T-cell (primary cell): Measurements from ENCODE around the gene NEMP2. TPM values are rescaled to one million over a fixed set of nuclear protein-coding genes. Genes with fewer than 3 reads are reported as not detected.
A peak's percentile ranks its signal among the peaks of the same experiment; 100 is the strongest.

Experiments used
- ATAC-seq, 4 experiments: fragments of 200-7000 bp in 3 of 4; fragments of 150-1000 bp in 1 of 4; cut with Tn5 transposase; replicated peaks in 1 of 4; 1 replicate in 3 of 4; 2 replicates in 1 of 4; pipeline ENCODE4 v1.10.0; 2021; ENCODE audit warnings: moderate library complexity in 3 of 4, mild to moderate bottlenecking in 2 of 4, moderate number of reproducible peaks in 1 of 4
- CTCF ChIA-PET, 2 donors: fragments of 300-600 bp; sonication (Branson Sonifier 250); formaldehyde crosslinking; loops; one replicate each; lab custom pipeline; 2022; ENCODE audit warnings: antibody characterized with exemption in 2 of 2; lab: Charles Lee
- POLR2A ChIA-PET, 2 donors: fragments of 300-600 bp; sonication (Branson Sonifier 250); formaldehyde crosslinking; loops; one replicate each; lab custom pipeline; 2022; ENCODE audit warnings: antibody characterized with exemption in 2 of 2; lab: Charles Lee
- DNase-seq, 35 experiments: peaks; one replicate each; pipeline versions ENCODE4 v3.0.0 to v3.0.0-alpha.2; 2013 to 2023
- H3K27ac ChIP-seq: one replicate; pipeline ENCODE4 v1.5.1; 2013; ENCODE audit warnings: low read length
- H3K27me3 ChIP-seq, 2 experiments: replicated peaks in 1 of 2; 1 replicate in 1 of 2; 2 replicates in 1 of 2; pipeline versions ENCODE4 v1.6.1 to v1.7.0; 2013; ENCODE audit warnings: low read length in 1 of 2, mixed read lengths in 1 of 2; ENCODE audit not compliant: control insufficient read depth in 2 of 2, insufficient read depth in 2 of 2; ENCODE audit errors: extremely low read depth in 1 of 2
- H3K36me3 ChIP-seq, 2 donors: 1 replicate in 1 of 2; 2 replicates in 1 of 2; pipeline versions ENCODE4 v1.6.1 to v1.7.0; 2013; ENCODE audit warnings: low read length in 1 of 2; ENCODE audit not compliant: control insufficient read depth in 2 of 2, insufficient read depth in 1 of 2; ENCODE audit errors: extremely low read depth in 1 of 2
- H3K4me1 ChIP-seq, 2 experiments: 1 replicate in 1 of 2; 2 replicates in 1 of 2; pipeline versions ENCODE4 v1.6.1 to v1.7.0; 2013; ENCODE audit warnings: low read length in 2 of 2, mixed read lengths in 1 of 2; ENCODE audit not compliant: insufficient read depth in 2 of 2, control insufficient read depth in 1 of 2; ENCODE audit errors: extremely low read depth in 1 of 2
- H3K4me3 ChIP-seq, 2 donors: 1 replicate in 1 of 2; 2 replicates in 1 of 2; pipeline versions ENCODE4 v1.5.1 to v1.7.0; 2013; ENCODE audit warnings: mild to moderate bottlenecking in 2 of 2, low read length in 1 of 2, moderate library complexity in 1 of 2; ENCODE audit not compliant: control insufficient read depth in 1 of 2; ENCODE audit errors: extremely low read depth in 1 of 2
- H3K9me3 ChIP-seq: 2 replicates; pipeline ENCODE4 v1.7.0; 2013
- H3K27ac Mint-ChIP-seq, 2 donors: one replicate each; pipeline ENCODE4 v1.8.0; 2020 to 2021; ENCODE audit warnings: mild to moderate bottlenecking in 2 of 2, mixed read lengths in 2 of 2
- H3K27me3 Mint-ChIP-seq, 2 donors: one replicate each; pipeline ENCODE4 v1.8.0; 2021 to 2022; ENCODE audit warnings: mixed read lengths in 2 of 2
- H3K36me3 Mint-ChIP-seq: one replicate; pipeline ENCODE4 v1.8.0; 2021; ENCODE audit warnings: mixed read lengths
- H3K4me1 Mint-ChIP-seq, 3 donors: one replicate each; pipeline ENCODE4 v1.8.0; 2020 to 2022; ENCODE audit warnings: mixed read lengths in 3 of 3, mild to moderate bottlenecking in 1 of 3
- H3K4me3 Mint-ChIP-seq, 3 donors: one replicate each; pipeline ENCODE4 v1.8.0; 2020 to 2022; ENCODE audit warnings: mild to moderate bottlenecking in 3 of 3, mixed read lengths in 3 of 3, moderate library complexity in 3 of 3
- H3K9me3 Mint-ChIP-seq, 3 donors: one replicate each; pipeline ENCODE4 v1.8.0; 2020 to 2022; ENCODE audit warnings: mixed read lengths in 3 of 3
- WGBS: methylation state at CpG from one replicate; pipeline ENCODE4 v1.1.5; 2013; ENCODE audit warnings: missing lambda C conversion rate; ENCODE audit not compliant: insufficient coverage; 5-methylcytosine and 5-hydroxymethylcytosine counted together
- total RNA-seq, 35 experiments: library from RNA in 6 of 35; stranded (reverse) in 6 of 35; fragments of 120-200 nt in 1 of 35; gene quantifications; one replicate each; pipeline versions ENCODE4 v1.2.1 to v1.2.4 and lab custom pipeline; 2013 to 2026

NEMP2 gene
- total RNA-seq, 5 donors from 2014 or later (not counting 1 experiment from before 2014, with no cell fraction given): 11.1 to 16.2 (median 15.3) TPM

DNA sequence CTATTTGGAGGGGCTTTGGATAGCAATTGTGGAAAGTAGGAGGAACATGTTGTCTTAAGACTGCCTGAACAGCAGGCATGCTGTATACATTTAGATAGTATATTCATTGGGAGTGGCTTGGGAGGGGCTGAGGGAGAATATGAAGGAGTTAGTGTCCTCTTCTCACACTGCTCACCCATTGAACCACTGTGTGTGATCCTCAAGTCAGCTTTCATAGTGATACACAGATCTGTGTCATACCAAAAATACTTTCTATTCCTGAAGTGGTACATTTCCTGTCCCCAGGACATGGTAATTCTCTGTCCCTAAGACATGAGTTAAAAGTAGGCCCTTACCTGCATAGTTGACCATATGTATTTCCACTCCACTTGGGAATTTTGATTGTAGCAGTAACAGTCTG is 9.6 kb downstream of the NEMP2 start:
- ATAC-seq: no peak
- Histone ChIP-seq H3K4me1 (peaks cover 13 to 16% of the 10 kb centered on the region in 2 experiments), H3K4me3 (no peak overlapping the region), H3K27ac (no peak overlapping the region), H3K9me3 (no peaks in the 10 kb centered on the region), H3K36me3 (peaks cover 2 to 3% of the 10 kb centered on the region in 2 donors), H3K27me3 (no peaks in the 10 kb centered on the region)
- H3K27me3 Mint-ChIP-seq: no peaks in the 10 kb centered on the region
- no peaks in the 10 kb centered on the region for H3K9me3 Mint-ChIP-seq
- H3K27ac Mint-ChIP-seq: no peak overlapping the region
- H3K4me1 Mint-ChIP-seq: peaks cover 58 to 66% (median 61%) of the 10 kb centered on the region in 3 donors
- no peak for DNase-seq
- peaks cover 24% of the 10 kb centered on the region for H3K36me3 Mint-ChIP-seq
- H3K4me3 Mint-ChIP-seq: no peak overlapping the region
- POLR2A ChIA-PET: no interaction called here
- CTCF ChIA-PET: no interaction called here

DNA sequence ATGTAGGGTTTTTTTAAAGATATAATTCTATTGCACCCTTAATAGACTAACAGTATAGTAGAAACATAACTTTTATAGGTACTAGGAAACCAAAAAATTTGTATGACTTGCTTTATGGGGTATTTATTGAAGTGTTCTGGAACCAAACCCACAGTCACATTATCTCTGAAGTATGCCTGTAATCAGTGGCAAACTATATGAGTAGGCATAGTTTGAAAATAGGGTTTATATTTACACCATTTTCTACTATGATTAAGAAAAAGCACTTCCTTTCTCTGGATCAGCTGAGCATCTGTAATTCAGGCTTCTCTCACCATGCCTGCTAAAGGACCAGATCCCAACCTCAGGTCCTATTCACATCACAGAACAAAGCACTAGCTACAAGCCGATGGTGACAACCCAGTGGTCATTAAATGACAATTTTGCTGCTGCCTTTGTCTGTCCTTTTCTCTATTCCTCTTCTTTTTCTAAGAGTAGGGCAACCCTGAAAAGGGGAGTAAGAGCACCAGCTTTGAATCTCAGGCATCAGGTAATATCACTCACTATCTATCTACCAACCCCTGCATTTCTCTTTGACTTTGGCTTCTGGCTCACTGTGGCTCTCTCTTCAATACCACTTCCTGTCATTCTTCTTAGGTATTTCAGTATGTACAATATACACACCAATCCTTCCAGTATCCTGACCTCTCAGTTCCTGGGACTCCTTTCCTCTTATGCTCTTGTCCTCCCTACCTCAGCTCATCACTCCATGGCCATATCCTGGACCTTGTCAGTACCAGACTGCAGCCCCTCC is 14.4 kb downstream of the NEMP2 start:
- peak in 1 of 35 experiments; percentile 42 for DNase-seq
- H3K27ac ChIP-seq: peak overlapping the region; percentile 55
- POLR2A ChIA-PET: interaction anchor here in 1 of 2 donors (1.2 kb wide), 1 partner anchor 14 kb away, joined by 3 read pairs; no protein-coding TSS in a partner anchor

DNA sequence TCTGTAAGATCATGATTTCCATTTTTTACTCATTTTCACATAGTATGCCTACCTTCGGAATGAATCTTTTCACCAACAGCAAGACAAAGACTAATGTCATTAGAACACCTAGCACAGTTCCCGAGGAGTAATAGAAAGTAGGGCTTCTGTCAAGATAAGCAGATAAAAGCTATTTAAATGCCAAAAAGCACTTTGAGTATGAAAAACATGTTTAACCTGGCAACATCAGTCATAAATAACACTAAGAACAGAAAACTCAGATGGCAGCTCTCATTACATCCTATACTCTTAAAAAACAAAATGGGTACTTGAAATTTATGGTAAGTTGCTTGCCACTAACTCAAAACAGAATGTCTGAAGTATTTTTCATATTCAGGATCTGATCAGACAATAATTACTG is 17.1 kb downstream of the NEMP2 start:
- Histone ChIP-seq H3K36me3 (peaks cover 0 to 19% of the 10 kb centered on the region in 2 donors), H3K4me1 (peaks cover 26 to 37% of the 10 kb centered on the region in 2 experiments), H3K27ac (no peak overlapping the region), H3K27me3 (no peaks in the 10 kb centered on the region), H3K4me3 (no peak overlapping the region), H3K9me3 (no peaks in the 10 kb centered on the region)
- CTCF ChIA-PET: interaction anchor here in 1 of 2 donors (0.7 kb wide), 1 partner anchor 177 kb away, joined by 6 read pairs; no protein-coding TSS in a partner anchor
- no peak overlapping the region for H3K27ac Mint-ChIP-seq
- peaks cover 52 to 61% (median 56%) of the 10 kb centered on the region in 3 donors for H3K4me1 Mint-ChIP-seq
- POLR2A ChIA-PET: interaction anchor here (0.5 to 1.0 kb wide), 3 partner anchors 16 to 754 kb away, joined by 3 to 7 read pairs (median 5); partner anchors contain the start of gene NEMP2 (in 1 of the 2)
- H3K36me3 Mint-ChIP-seq: peaks cover 11% of the 10 kb centered on the region
- H3K4me3 Mint-ChIP-seq: no peak overlapping the region
- no peaks in the 10 kb centered on the region for H3K27me3 Mint-ChIP-seq
- no peaks in the 10 kb centered on the region for H3K9me3 Mint-ChIP-seq
- DNase-seq: no peak
- ATAC-seq: no peak
- WGBS: no CpG with 5 or more reads among the region's 2 CpGs

More for the DNA sequence above, 14.4 kb downstream of the NEMP2 start:
- H3K27me3 Mint-ChIP-seq: no peaks in the 10 kb centered on the region
- peak overlapping the region; percentile 62 to 84 for H3K27ac Mint-ChIP-seq
- H3K4me3 ChIP-seq: no peak overlapping the region
- WGBS: no CpG with 5 or more reads among the region's 1 CpG
- H3K36me3 ChIP-seq: peaks cover 3 to 5% of the 10 kb centered on the region in 2 donors
- peak overlapping the region in 1 of 3 donors; percentile 46 for H3K4me3 Mint-ChIP-seq
- peak; percentile 80 to 92 (median 84) for ATAC-seq
- CTCF ChIA-PET: no interaction called here
- peaks cover 20% of the 10 kb centered on the region for H3K36me3 Mint-ChIP-seq
- H3K9me3 ChIP-seq: no peaks in the 10 kb centered on the region
- H3K9me3 Mint-ChIP-seq: no peaks in the 10 kb centered on the region
- H3K27me3 ChIP-seq: no peaks in the 10 kb centered on the region
- H3K4me1 Mint-ChIP-seq: peaks cover 41 to 56% (median 50%) of the 10 kb centered on the region in 3 donors
- peaks cover 26 to 35% of the 10 kb centered on the region in 2 experiments for H3K4me1 ChIP-seq

- Histone ChIP-seq H3K4me1 (peaks cover 20 to 33% of the 10 kb centered on the region in 2 experiments), H3K9me3 (no peaks in the 10 kb centered on the region), H3K27ac (peak overlapping the region; percentile 10), H3K36me3 (peaks cover 0 to 20% of the 10 kb centered on the region in 2 donors), H3K4me3 (no peak overlapping the region), H3K27me3 (no peaks in the 10 kb centered on the region)
- peaks cover 39 to 49% (median 44%) of the 10 kb centered on the region in 3 donors for H3K4me1 Mint-ChIP-seq
- WGBS: no CpG with 5 or more reads among the region's 1 CpG
- peak; percentile 55 to 81 (median 66) for ATAC-seq
- ChIA-PET CTCF (interaction anchor here in 1 of 2 donors (0.8 kb wide), 1 partner anchor 165 kb away, joined by 3 read pairs; no protein-coding TSS in a partner anchor), POLR2A (interaction anchor here (0.6 to 1.7 kb wide), 4 partner anchors 13 to 444 kb away, joined by 3 to 6 read pairs (median 4); no protein-coding TSS in a partner anchor)
- H3K36me3 Mint-ChIP-seq: peaks cover 7% of the 10 kb centered on the region
- H3K27me3 Mint-ChIP-seq: no peaks in the 10 kb centered on the region
- peak in 1 of 35 experiments; percentile 67 for DNase-seq
- H3K4me3 Mint-ChIP-seq: peak overlapping the region in 2 of 3 donors; percentile 28 to 54
- H3K9me3 Mint-ChIP-seq: no peaks in the 10 kb centered on the region
- peak overlapping the region; percentile 49 to 73 for H3K27ac Mint-ChIP-seq
Observed at GRCh38 chr2:190515687-190516086, 18.8 kb downstream of the NEMP2 start.

DNA sequence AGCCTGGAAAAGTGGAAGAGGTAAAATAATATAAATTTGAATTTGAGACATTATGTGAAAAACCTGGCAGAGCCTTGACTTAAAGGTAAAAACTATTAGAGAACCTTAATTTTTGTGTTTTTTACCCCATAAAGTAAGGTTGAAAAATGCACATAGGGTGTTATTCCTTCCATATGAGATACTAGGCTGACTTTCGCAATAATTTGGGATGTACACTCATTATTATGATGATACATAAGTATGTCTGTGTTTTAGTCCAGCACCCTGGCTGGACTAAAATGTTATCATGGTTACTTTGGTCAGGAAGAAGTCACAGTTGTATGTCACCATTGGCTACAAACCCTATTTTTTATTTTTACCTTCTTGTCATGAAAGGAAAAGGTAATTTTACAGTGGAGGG is 19.8 kb downstream of the NEMP2 start:
- Mint-ChIP-seq H3K27me3 (no peaks in the 10 kb centered on the region), H3K4me3 (peak overlapping the region in 1 of 3 donors; percentile 54), H3K27ac (no peak overlapping the region), H3K4me1 (peaks cover 29 to 38% (median 34%) of the 10 kb centered on the region in 3 donors), H3K36me3 (peaks cover 11% of the 10 kb centered on the region), H3K9me3 (no peaks in the 10 kb centered on the region)
- DNase-seq: no peak
- peaks cover 0 to 24% of the 10 kb centered on the region in 2 donors for H3K36me3 ChIP-seq
- no peak overlapping the region for H3K4me3 ChIP-seq
- no peaks in the 10 kb centered on the region for H3K27me3 ChIP-seq
- no CpG with 5 or more reads among the region's 1 CpG for WGBS
- CTCF ChIA-PET: interaction anchor here in 1 of 2 donors (0.6 to 1.3 kb wide), 2 partner anchors 166 to 418 kb away, joined by 3 read pairs; no protein-coding TSS in a partner anchor
- no peaks in the 10 kb centered on the region for H3K9me3 ChIP-seq
- H3K4me1 ChIP-seq: peaks cover 13 to 23% of the 10 kb centered on the region in 2 experiments
- POLR2A ChIA-PET: interaction anchor here (0.6 to 1.0 kb wide), 2 partner anchors 14 to 19 kb away, joined by 3 read pairs; no protein-coding TSS in a partner anchor
- no peak for ATAC-seq
- no peak overlapping the region for H3K27ac ChIP-seq

DNA sequence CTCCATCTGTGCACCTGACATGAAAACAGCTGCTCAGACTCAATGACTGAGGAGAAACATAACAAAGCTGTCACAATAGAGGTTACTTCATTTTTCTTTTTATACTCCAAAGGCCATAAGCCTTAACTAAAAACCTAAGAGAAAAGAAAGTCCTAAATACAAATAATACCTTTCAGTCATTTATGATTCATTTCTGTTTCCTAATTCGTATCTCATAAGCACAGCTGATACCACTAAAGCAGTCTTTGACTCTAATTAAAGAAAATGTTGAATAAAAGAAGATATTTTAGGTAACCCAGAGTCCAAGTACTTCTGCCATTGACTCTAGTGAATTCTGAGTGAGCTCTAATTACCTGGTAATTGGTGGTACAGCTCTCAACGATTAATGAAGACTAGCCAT is 20.6 kb downstream of the NEMP2 start:
- no CpG with 5 or more reads among the region's 2 CpGs for WGBS
- Histone ChIP-seq H3K4me1 (peaks cover 9 to 19% of the 10 kb centered on the region in 2 experiments), H3K27me3 (no peaks in the 10 kb centered on the region), H3K4me3 (no peak overlapping the region), H3K36me3 (peaks cover 4 to 31% of the 10 kb centered on the region in 2 donors), H3K9me3 (no peaks in the 10 kb centered on the region), H3K27ac (no peak overlapping the region)
- ChIA-PET POLR2A (interaction anchor here in 1 of 2 donors (1.0 kb wide), 1 partner anchor 20 kb away, joined by 3 read pairs; no protein-coding TSS in a partner anchor), CTCF (interaction anchor here in 1 of 2 donors (1.3 kb wide), 1 partner anchor 167 kb away, joined by 3 read pairs; no protein-coding TSS in a partner anchor)
- Mint-ChIP-seq H3K9me3 (no peaks in the 10 kb centered on the region), H3K27ac (no peak overlapping the region), H3K36me3 (peaks cover 16% of the 10 kb centered on the region), H3K4me1 (peaks cover 24 to 31% (median 27%) of the 10 kb centered on the region in 3 donors), H3K27me3 (no peaks in the 10 kb centered on the region), H3K4me3 (no peak overlapping the region)
- no peak for DNase-seq
- ATAC-seq: no peak
